HL-60/S4 treated with retinoic acid at 250 ng/mL for 4 days and 3 days (cell line): ENCODE data around the gene TMOD1.

Experiments used
- in situ Hi-C: fragments of 300-500 bp; cut with MboI; formaldehyde crosslinking; loops from 2 replicates; pipeline ENCODE4 v1.7.0; 2022; ENCODE audit warnings: low sequenced_read_pairs

The TMOD1 gene

GRCh38 chr9:97627624-97628023 is 126.2 kb downstream of the TMOD1 start:
- in situ Hi-C loops = no loop called here

- in situ Hi-C loops = no loop called here
Observed at GRCh38 chr9:97628668-97629067, 127.2 kb downstream of the TMOD1 start.

- in situ Hi-C loops = no loop called here
Observed at GRCh38 chr9:97629156-97629555, 127.7 kb downstream of the TMOD1 start.

GRCh38 chr9:97630591-97630990 is 129.1 kb downstream of the TMOD1 start:
- in situ Hi-C loops = no loop called here

- in situ Hi-C loops = no loop called here
Observed at GRCh38 chr9:97632248-97632984, 130.9 kb downstream of the TMOD1 start.

GRCh38 chr9:97632985-97633858 is 131.8 kb downstream of the TMOD1 start, which contains the start of the genes NCBP1 and TSTD2:
Gene NCBP1, plus strand, starts transcription at chr9:97633821. Its CDS starts 61 bp downstream, at chr9:97633882.
Gene TSTD2, minus strand, starts transcription at chr9:97633368. Its CDS starts 5,806 bp downstream, at chr9:97627562.
- in situ Hi-C loops = no loop called here

GRCh38 chr9:97633859-97634490 is 132.5 kb downstream of the TMOD1 start:
- in situ Hi-C loops = no loop called here

GRCh38 chr9:97635026-97635425 is 133.6 kb downstream of the TMOD1 start:
- in situ Hi-C loops = no loop called here

- in situ Hi-C loops = no loop called here
Observed at GRCh38 chr9:97636903-97637302, 135.4 kb downstream of the TMOD1 start.

GRCh38 chr9:97638666-97639065 is 137.2 kb downstream of the TMOD1 start:
- in situ Hi-C loops = no loop called here

- in situ Hi-C loops = no loop called here
Observed at GRCh38 chr9:97640325-97640724, 138.9 kb downstream of the TMOD1 start.

GRCh38 chr9:97645720-97646119 is 144.3 kb downstream of the TMOD1 start:
- in situ Hi-C loops = no loop called here

- in situ Hi-C loops = no loop called here
Observed at GRCh38 chr9:97647996-97648395, 146.5 kb downstream of the TMOD1 start.
